Gastrocnemius medialis (tissue), 4 donors: Measurements from ENCODE around the gene ACSBG1.

Source experiments
- CTCF ChIP-seq, 5 experiments: fragments of 450-650 bp in 3 of 5; fragments of 200-600 bp in 2 of 5; sonication (generic) in 2 of 5; IDR thresholded peaks in 4 of 5; conservative IDR thresholded peaks in 1 of 5; 1 replicate in 4 of 5; 2 replicates in 1 of 5; pipeline ENCODE4 v1.5.1; 2016 to 2019; ENCODE audit warnings: antibody characterized with exemption in 5 of 5, mild to moderate bottlenecking in 3 of 5, moderate library complexity in 3 of 5
- POLR2A ChIP-seq, 2 donors: fragments of 450-650 bp; IDR thresholded peaks; one replicate each; pipeline ENCODE4 v1.6.1; 2017; ENCODE audit warnings: antibody characterized with exemption in 2 of 2, mild to moderate bottlenecking in 2 of 2, moderate library complexity in 2 of 2

GRCh38 chr15:78207641-78208340 is 26.6 kb downstream of the ACSBG1 start:
- no peak for TF ChIP-seq POLR2A (IDR thresholded peaks at IDR 0.05)
- no peak for TF ChIP-seq CTCF (IDR thresholded peaks at IDR 0.05 in 4 of 5, conservative IDR thresholded peaks at IDR 0.05 in 1 of 5)
